ENCODE results near the gene TTC13. TPM values are rescaled to one million over a fixed set of nuclear protein-coding genes. Genes with fewer than 3 reads are reported as not detected.
"Not testable (repeated sequence)": the region's sequence is repeated elsewhere in the genome, so short reads cannot be mapped to it uniquely, and the experiment has no call there.

TTC13 gene
- total and polyA plus RNA-seq, 8 donors: 15.2 to 29.4 (median 24.4) TPM

GRCh38 chr1:231011963-231012362 is 33.3 kb upstream of the TTC13 start:
- intact Hi-C loops (cut with DNase I): no loop called here
- H3K9me3 ChIP-seq: peaks cover 0 to 15% of the 10 kb centered on the region in 2 donors
- no peak overlapping the region for H3K4me3 ChIP-seq
- no peaks in the 10 kb centered on the region for H3K4me1 ChIP-seq
- no peak for TF ChIP-seq CTCF (IDR thresholded peaks at IDR 0.05)
- no peak for DNase-seq
- no peaks in the 10 kb centered on the region for H3K36me3 ChIP-seq
- H3K27ac ChIP-seq: no peak overlapping the region
- no peak for ATAC-seq
- no peaks in the 10 kb centered on the region for H3K27me3 ChIP-seq

GRCh38 chr1:231011360-231011759 is 32.7 kb upstream of the TTC13 start:
- no peak for TF ChIP-seq CTCF (IDR thresholded peaks at IDR 0.05)
- peaks cover 0 to 20% of the 10 kb centered on the region in 2 donors for H3K9me3 ChIP-seq
- no peaks in the 10 kb centered on the region for H3K27me3 ChIP-seq
- no peaks in the 10 kb centered on the region for H3K4me1 ChIP-seq
- intact Hi-C loops (cut with DNase I): no loop called here
- no peaks in the 10 kb centered on the region for H3K36me3 ChIP-seq
- no peak for ATAC-seq
- DNase-seq: no peak
- H3K4me3 ChIP-seq: no peak overlapping the region
- no peak overlapping the region for H3K27ac ChIP-seq

GRCh38 chr1:231007535-231007934 is 28.9 kb upstream of the TTC13 start:
- H3K27ac ChIP-seq; intact Hi-C loops (cut with DNase I); ATAC-seq; H3K27me3 ChIP-seq; DNase-seq; H3K4me1 ChIP-seq; H3K36me3 ChIP-seq; H3K4me3 ChIP-seq: not testable (repeated sequence)
- peaks cover 0 to 58% of the 10 kb centered on the region in 2 donors for H3K9me3 ChIP-seq

- H3K27me3 ChIP-seq: no peaks in the 10 kb centered on the region
- H3K27ac ChIP-seq: no peak overlapping the region
- ATAC-seq (no peak), DNase-seq (no peak)
- peaks cover 0 to 65% of the 10 kb centered on the region in 2 donors for H3K36me3 ChIP-seq
- no peaks in the 10 kb centered on the region for H3K4me1 ChIP-seq
- no peak overlapping the region for H3K4me3 ChIP-seq
- peaks cover 0 to 43% of the 10 kb centered on the region in 2 donors for H3K9me3 ChIP-seq
- intact Hi-C loops (cut with DNase I): no loop called here
- no peak for TF ChIP-seq CTCF (IDR thresholded peaks at IDR 0.05)
Observed at GRCh38 chr1:231001892-231002291, 23.2 kb upstream of the TTC13 start.

GRCh38 chr1:231000639-231001038 is 22.0 kb upstream of the TTC13 start:
- Histone ChIP-seq H3K4me1 (no peaks in the 10 kb centered on the region), H3K9me3 (peaks cover 0 to 32% of the 10 kb centered on the region in 2 donors), H3K27me3 (no peaks in the 10 kb centered on the region), H3K36me3 (peaks cover 0 to 78% of the 10 kb centered on the region in 2 donors), H3K27ac (no peak overlapping the region), H3K4me3 (no peak overlapping the region)
- no peak for ATAC-seq
- no peak for DNase-seq
- no peak for TF ChIP-seq CTCF (IDR thresholded peaks at IDR 0.05)
- intact Hi-C loops (cut with DNase I): no loop called here

GRCh38 chr1:231000201-231000600 is 21.5 kb upstream of the TTC13 start:
- intact Hi-C loops (cut with DNase I): no loop called here
- Histone ChIP-seq H3K4me1 (no peaks in the 10 kb centered on the region), H3K9me3 (peaks cover 0 to 27% of the 10 kb centered on the region in 2 donors), H3K27ac (no peak overlapping the region), H3K27me3 (no peaks in the 10 kb centered on the region), H3K36me3 (peaks cover 0 to 82% of the 10 kb centered on the region in 2 donors), H3K4me3 (no peak overlapping the region)
- no peak for TF ChIP-seq CTCF (IDR thresholded peaks at IDR 0.05)
- ATAC-seq: no peak
- DNase-seq: no peak
